Esophagus muscularis mucosa (tissue), 4 donors: ENCODE measurements around the gene HLX. TPM values are rescaled to one million over a fixed set of nuclear protein-coding genes. Genes with fewer than 3 reads are reported as not detected.

ENCODE experiments used
- DNase-seq: peaks from one replicate; pipeline ENCODE4 v3.0.0-alpha.2; 2017; ENCODE audit errors: extremely low spot score
- H3K27ac ChIP-seq, 4 donors: fragments of 200-600 bp; sonication (generic); replicated peaks in 1 of 4; 1 replicate in 3 of 4; 2 replicates in 1 of 4; pipeline ENCODE4 v1.5.1; 2016 to 2019; ENCODE audit warnings: mild to moderate bottlenecking in 1 of 4
- H3K27me3 ChIP-seq, 4 donors: fragments of 200-600 bp; sonication (generic); one replicate each; pipeline versions ENCODE4 v1.5.1 to v1.6.0; 2016 to 2019
- H3K36me3 ChIP-seq, 4 donors: fragments of 200-600 bp; sonication (generic); one replicate each; pipeline ENCODE4 v1.5.1; 2016 to 2019
- H3K4me1 ChIP-seq, 4 donors: fragments of 200-600 bp; sonication (generic); one replicate each; pipeline ENCODE4 v1.5.1; 2016 to 2019
- H3K4me3 ChIP-seq, 4 donors: fragments of 200-600 bp; sonication (generic); 1 replicate in 2 of 4; 2 replicates in 2 of 4; pipeline ENCODE4 v1.5.1; 2016 to 2019; ENCODE audit warnings: mild to moderate bottlenecking in 4 of 4, moderate library complexity in 1 of 4
- H3K9me3 ChIP-seq, 4 donors: fragments of 200-600 bp; sonication (generic); 1 replicate in 3 of 4; 2 replicates in 1 of 4; pipeline ENCODE4 v1.5.1; 2016 to 2019
- CTCF ChIP-seq, 3 experiments: fragments of 200-600 bp in 2 of 3; fragments of 450-650 bp in 1 of 3; sonication (generic) in 2 of 3; IDR thresholded peaks; one replicate each; pipeline ENCODE4 v1.5.1; 2017 to 2019; ENCODE audit warnings: antibody characterized with exemption in 3 of 3, mild to moderate bottlenecking in 2 of 3, moderate library complexity in 1 of 3
- EP300 ChIP-seq: sonication (generic); formaldehyde crosslinking; IDR thresholded peaks from one replicate; pipeline ENCODE4 v1.6.1; 2017; ENCODE audit warnings: antibody characterized with exemption
- POLR2A ChIP-seq: fragments of 450-650 bp; IDR thresholded peaks from one replicate; pipeline ENCODE4 v1.6.1; 2017; ENCODE audit warnings: antibody characterized with exemption, moderate library complexity, mild to moderate bottlenecking, low read depth
- POLR2AphosphoS5 ChIP-seq, 2 donors: sonication (generic); formaldehyde crosslinking; IDR thresholded peaks; one replicate each; pipeline ENCODE4 v1.6.1; 2017; ENCODE audit warnings: antibody characterized with exemption in 2 of 2
- WGBS: methylation state at CpG from one replicate; pipeline ENCODE4 v1.1.5; 2018; 5-methylcytosine and 5-hydroxymethylcytosine counted together
- intact Hi-C: fragments of 100-400 bp; cut with DNase I; formaldehyde crosslinking; loops from one replicate; pipeline ENCODE4 v1.15.1; 2023
- total RNA-seq, 4 donors: library from RNA; depleted of rRNA; stranded (reverse); fragments of >200 nt; gene quantifications; one replicate each; pipeline versions ENCODE4 v1.1.0 to v1.2.1, GENCODE V29; 2016

The HLX gene
- total RNA-seq, 4 donors from 2014 or later: 8.7 to 27.3 (median 16.1) TPM

- H3K9me3 ChIP-seq: no peaks in the 10 kb centered on the region
- 88% methylated on average over 5 of the region's 6 CpGs for WGBS
- H3K4me1 ChIP-seq: no peaks in the 10 kb centered on the region
- intact Hi-C loops: no loop called here
- H3K27me3 ChIP-seq: no peaks in the 10 kb centered on the region
- peak; percentile 55 for DNase-seq
- TF ChIP-seq POLR2A (no peak), CTCF (IDR thresholded peaks at IDR 0.05) (no peak), POLR2AphosphoS5 (IDR thresholded peaks at IDR 0.05) (no peak)
- H3K27ac ChIP-seq: no peak overlapping the region
- H3K4me3 ChIP-seq: no peak overlapping the region
- no peaks in the 10 kb centered on the region for H3K36me3 ChIP-seq
Measured at GRCh38 chr1:220927442-220927841, 48.2 kb downstream of the HLX start.

- WGBS: 82% methylated on average over 1 of the region's 1 CpG
- H3K27me3 ChIP-seq: no peaks in the 10 kb centered on the region
- TF ChIP-seq POLR2AphosphoS5 (IDR thresholded peaks at IDR 0.05) (no peak), POLR2A (no peak), CTCF (IDR thresholded peaks at IDR 0.05) (no peak), EP300 (no peak)
- no peak overlapping the region for H3K4me3 ChIP-seq
- H3K4me1 ChIP-seq: no peaks in the 10 kb centered on the region
- DNase-seq: no peak
- H3K36me3 ChIP-seq: no peaks in the 10 kb centered on the region
- no peaks in the 10 kb centered on the region for H3K9me3 ChIP-seq
- intact Hi-C loops: no loop called here
- no peak overlapping the region for H3K27ac ChIP-seq
Measured at GRCh38 chr1:220928320-220928719, 49.1 kb downstream of the HLX start.

- TF ChIP-seq EP300 (no peak), POLR2AphosphoS5 (IDR thresholded peaks at IDR 0.05) (no peak), POLR2A (no peak), CTCF (IDR thresholded peaks at IDR 0.05) (no peak)
- H3K4me1 ChIP-seq: no peaks in the 10 kb centered on the region
- 69% methylated on average over 5 of the region's 5 CpGs for WGBS
- H3K9me3 ChIP-seq: no peaks in the 10 kb centered on the region
- no peaks in the 10 kb centered on the region for H3K36me3 ChIP-seq
- H3K27me3 ChIP-seq: no peaks in the 10 kb centered on the region
- H3K4me3 ChIP-seq: no peak overlapping the region
- no peak overlapping the region for H3K27ac ChIP-seq
- no peak for DNase-seq
- intact Hi-C loops: no loop called here
Measured at GRCh38 chr1:220928725-220929300, 49.6 kb downstream of the HLX start.

- intact Hi-C loops: no loop called here
- Histone ChIP-seq H3K9me3 (no peaks in the 10 kb centered on the region), H3K27me3 (no peaks in the 10 kb centered on the region), H3K4me1 (no peaks in the 10 kb centered on the region), H3K36me3 (no peaks in the 10 kb centered on the region), H3K4me3 (no peak overlapping the region), H3K27ac (no peak overlapping the region)
- TF ChIP-seq CTCF (IDR thresholded peaks at IDR 0.05): no peak
- TF ChIP-seq POLR2AphosphoS5 (IDR thresholded peaks at IDR 0.05): no peak
- no peak for TF ChIP-seq POLR2A
- TF ChIP-seq EP300: no peak
- 47% methylated on average over 1 of the region's 1 CpG for WGBS
- DNase-seq: no peak
Measured at GRCh38 chr1:220929304-220929703, 50.1 kb downstream of the HLX start.

Other genes starting within 250 kb of the HLX start
- 10 to 100 TPM; 10.8 to 24.0 (median 12.4) TPM for gene C1orf115, start 189.1 kb upstream of the HLX start, total RNA-seq
- gene MTARC2, start 131.1 kb upstream of the HLX start, total RNA-seq: 10 to 100 TPM; 15.6 to 22.9 (median 20.5) TPM
- 1 to 10 TPM; 4.2 to 6.6 (median 5.1) TPM for gene MTARC1, start 92.5 kb upstream of the HLX start, total RNA-seq